Ishikawa (cell line): ENCODE measurements around the gene PDAP1.

ENCODE experiments used
- CEBPB ChIP-seq: IDR thresholded peaks from 2 replicates; pipeline ENCODE4 v1.6.1; 2012
- CREB1 ChIP-seq: IDR thresholded peaks from 2 replicates; pipeline ENCODE4 v1.6.1; 2012; ENCODE audit warnings: low read depth
- EGR1 ChIP-seq: IDR thresholded peaks from 2 replicates; pipeline ENCODE4 v1.6.1; 2012
- EP300 ChIP-seq: IDR thresholded peaks from 2 replicates; pipeline ENCODE4 v1.6.1; 2012; ENCODE audit warnings: borderline replicate concordance
- FOXM1 ChIP-seq: IDR thresholded peaks from 2 replicates; pipeline ENCODE4 v1.6.1; 2012; ENCODE audit warnings: low read depth, borderline replicate concordance
- MAX ChIP-seq: IDR thresholded peaks from 2 replicates; pipeline ENCODE4 v1.6.1; 2012
- NFIC ChIP-seq: IDR thresholded peaks from 2 replicates; pipeline ENCODE4 v1.6.1; 2012
- RAD21 ChIP-seq: IDR thresholded peaks from 2 replicates; pipeline ENCODE4 v1.6.1; 2012; ENCODE audit warnings: low read depth
- REST ChIP-seq: IDR thresholded peaks from 2 replicates; pipeline ENCODE4 v1.6.1; 2012; ENCODE audit warnings: low read depth, mild to moderate bottlenecking
- TAF1 ChIP-seq: IDR thresholded peaks from 2 replicates; pipeline ENCODE4 v1.6.1; 2012; ENCODE audit warnings: low read depth, mild to moderate bottlenecking
- TCF12 ChIP-seq: IDR thresholded peaks from 2 replicates; pipeline ENCODE4 v1.6.1; 2012; ENCODE audit warnings: low read depth
- TEAD4 ChIP-seq: IDR thresholded peaks from 2 replicates; pipeline ENCODE4 v1.6.1; 2012
- USF1 ChIP-seq: IDR thresholded peaks from 2 replicates; pipeline ENCODE4 v1.6.1; 2012
- YY1 ChIP-seq: IDR thresholded peaks from 2 replicates; pipeline ENCODE4 v1.6.1; 2012; ENCODE audit warnings: low read depth
- ZBTB7A ChIP-seq: IDR thresholded peaks from 2 replicates; pipeline ENCODE4 v1.6.1; 2012; ENCODE audit warnings: low read depth

PDAP1 gene

GRCh38 chr7:99438573-99439480 is 30.4 kb upstream of the PDAP1 start, which contains the start of the genes CPSF4 and PTCD1:
CPSF4 (plus strand) TSS chr7:99438943; CDS start chr7:99439083, 140 bp downstream.
PTCD1 (minus strand) TSS chr7:99438798; CDS start chr7:99435242, 3,556 bp downstream.
- no peak for TF ChIP-seq FOXM1
- TF ChIP-seq CREB1, result no peak
- TF ChIP-seq NFIC, result peak; percentile 23; the same call in 1 of the 2 replicates
- TF ChIP-seq TEAD4, result peak; percentile 7; the same call in 1 of the 2 replicates
- TF ChIP-seq CEBPB, result no peak
- TF ChIP-seq MAX, result peak; percentile 90
- TF ChIP-seq REST, result no peak; the same call in 1 of the 2 replicates
- peak; percentile 12; the same call in 1 of the 2 replicates for TF ChIP-seq USF1
- TF ChIP-seq TAF1, result peak; percentile 75
- TF ChIP-seq YY1, result peak; percentile 86
- no peak for TF ChIP-seq RAD21
- TF ChIP-seq EP300, result peak; percentile 57; the same call in 1 of the 2 replicates
- 0 out of 2 replicates have a peak, but pooled peaks have one; percentile 9 for TF ChIP-seq ZBTB7A
- no peak; the same call in 1 of the 2 replicates for TF ChIP-seq EGR1
- peak; percentile 60; the same call in 1 of the 2 replicates for TF ChIP-seq TCF12

- TF ChIP-seq REST, result no peak
- TF ChIP-seq YY1, result no peak
- TF ChIP-seq TEAD4, result no peak
- TF ChIP-seq EGR1, result no peak
- peak; percentile 80; the same call in 1 of the 2 replicates for TF ChIP-seq ZBTB7A
These were observed 29.7 kb upstream of the PDAP1 start for GRCh38 chr7:99437946-99438572.

GRCh38 chr7:99433158-99433557 is 24.8 kb upstream of the PDAP1 start:
- TF ChIP-seq MAX (no peak), USF1 (no peak), NFIC (no peak), TEAD4 (no peak), EGR1 (no peak), ZBTB7A (no peak), TCF12 (no peak), RAD21 (no peak), EP300 (no peak), REST (no peak), TAF1 (no peak), YY1 (no peak), CEBPB (no peak), CREB1 (no peak), FOXM1 (no peak)

- TF ChIP-seq ZBTB7A, result no peak
- no peak for TF ChIP-seq FOXM1
- TF ChIP-seq EGR1, result no peak
- no peak for TF ChIP-seq TCF12
- TF ChIP-seq USF1, result no peak
- TF ChIP-seq TEAD4, result no peak
- TF ChIP-seq CREB1, result no peak
These were observed 21.4 kb upstream of the PDAP1 start for GRCh38 chr7:99429756-99430155.
